DMS114 treated with DMSO at 0.1 percent for 48 hours (cell line): ENCODE data around the gene ZSCAN20.

Source experiments
- DNase-seq: peaks from one replicate; lab custom pipeline; 2025; ENCODE audit not compliant: unreplicated experiment; lab: John Stamatoyannopoulos, UW

The ZSCAN20 gene

DNA sequence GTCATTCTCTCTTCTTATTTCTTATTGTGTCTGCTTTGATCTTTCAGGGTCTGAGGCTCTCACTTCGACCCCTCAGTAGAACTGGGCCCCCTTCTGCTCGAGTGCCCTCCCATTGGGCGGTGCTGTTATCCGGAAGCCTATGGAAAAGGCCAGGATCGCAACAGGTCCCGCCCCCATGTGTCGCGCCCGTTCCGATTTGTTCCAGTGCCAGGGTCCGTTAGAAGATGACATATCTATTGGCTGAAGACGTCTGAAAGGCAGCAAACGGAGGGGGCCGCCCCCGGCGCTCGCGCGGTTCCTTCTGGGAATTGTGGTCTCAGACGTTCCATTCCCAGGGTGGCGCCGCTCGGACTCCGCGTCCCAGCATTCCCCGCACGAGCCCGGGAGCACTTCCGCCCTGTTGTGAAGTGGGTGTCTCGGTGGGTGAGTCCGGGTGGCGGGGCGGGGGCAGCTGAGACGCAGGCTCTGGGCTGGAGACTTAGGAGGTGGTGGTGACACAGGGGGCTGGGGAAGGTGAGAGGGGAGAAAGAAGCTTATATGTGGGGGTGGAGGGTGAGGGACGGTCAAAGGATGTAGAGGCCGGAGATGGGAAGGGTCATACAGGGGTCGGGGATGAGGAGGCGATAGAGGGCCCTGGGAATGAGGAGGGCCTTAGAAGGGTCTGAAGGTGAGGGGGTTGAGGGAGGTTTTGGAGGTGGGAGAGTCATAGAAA, at the start of gene ZSCAN20:
ZSCAN20 (plus strand) TSS at position 377 of the 712 bp plus-strand sequence. CDS start 6,644 bp downstream, outside the sequence.
- peak; percentile 99 for DNase-seq

DNA sequence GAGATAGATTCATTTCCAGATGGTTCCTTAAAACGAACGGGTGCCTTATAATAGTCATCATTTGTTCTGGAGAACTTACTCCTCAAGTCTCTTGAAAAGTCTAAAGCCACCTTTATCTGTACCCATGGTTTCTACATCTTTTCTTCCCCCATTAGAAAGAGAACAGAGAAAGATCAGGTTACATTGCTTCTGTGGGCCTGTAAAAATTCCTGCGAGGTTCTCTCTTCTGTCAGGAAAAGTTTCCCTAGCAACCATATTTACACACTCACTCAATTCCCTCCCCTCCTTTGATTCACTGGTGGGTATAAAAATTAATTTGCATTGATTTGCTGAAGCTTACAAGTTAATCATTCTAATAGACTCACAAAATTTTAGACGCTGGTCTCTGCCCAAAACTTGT, 48.2 kb upstream of the ZSCAN20 start:
- no peak for DNase-seq

DNA sequence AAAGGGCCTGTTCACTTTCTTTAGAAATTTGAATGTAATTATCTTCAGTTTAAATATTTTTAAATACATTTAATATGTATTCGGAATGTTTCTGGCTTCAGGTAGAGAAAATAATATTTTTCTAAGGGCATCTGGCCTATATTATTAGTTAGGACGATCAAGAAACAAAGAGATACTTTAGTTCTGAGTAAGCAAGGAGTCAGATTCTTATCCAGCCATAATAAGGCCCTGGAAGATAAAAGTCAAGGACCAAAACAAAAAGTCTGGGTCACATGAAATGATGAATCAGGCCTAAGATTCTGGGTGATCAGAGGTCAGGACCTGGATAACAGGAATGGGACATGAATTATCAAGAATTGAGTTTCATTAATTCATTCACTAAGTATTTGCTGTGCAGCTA, 47.8 kb upstream of the ZSCAN20 start:
- DNase-seq, result no peak

DNA sequence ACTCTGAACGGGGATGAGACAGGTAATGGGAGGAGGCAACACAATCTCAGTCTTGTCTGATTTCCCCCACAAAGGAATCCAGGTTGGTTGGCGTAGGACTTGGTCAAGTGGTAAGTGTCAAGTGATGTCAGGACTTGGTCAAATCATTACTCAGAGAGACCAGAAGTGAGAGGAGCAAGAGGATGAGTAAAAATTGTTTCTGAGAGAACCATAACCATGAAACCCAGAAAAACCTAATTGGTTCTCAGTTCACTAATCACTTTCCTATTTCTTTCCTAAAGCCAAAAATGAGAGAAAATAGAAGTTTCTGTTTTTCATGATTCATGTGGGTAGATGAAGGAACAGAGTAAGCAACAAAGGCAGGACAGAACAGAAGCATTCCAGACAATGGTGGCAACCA, 46.5 kb upstream of the ZSCAN20 start:
- no peak for DNase-seq

- no peak for DNase-seq
Measured at GRCh38 chr1:33426916-33427315, 45.5 kb upstream of the ZSCAN20 start.

- no peak for DNase-seq
Measured at GRCh38 chr1:33428661-33429060, 43.8 kb upstream of the ZSCAN20 start.

- no peak for DNase-seq
Measured at GRCh38 chr1:33429332-33429731, 43.1 kb upstream of the ZSCAN20 start.

DNA sequence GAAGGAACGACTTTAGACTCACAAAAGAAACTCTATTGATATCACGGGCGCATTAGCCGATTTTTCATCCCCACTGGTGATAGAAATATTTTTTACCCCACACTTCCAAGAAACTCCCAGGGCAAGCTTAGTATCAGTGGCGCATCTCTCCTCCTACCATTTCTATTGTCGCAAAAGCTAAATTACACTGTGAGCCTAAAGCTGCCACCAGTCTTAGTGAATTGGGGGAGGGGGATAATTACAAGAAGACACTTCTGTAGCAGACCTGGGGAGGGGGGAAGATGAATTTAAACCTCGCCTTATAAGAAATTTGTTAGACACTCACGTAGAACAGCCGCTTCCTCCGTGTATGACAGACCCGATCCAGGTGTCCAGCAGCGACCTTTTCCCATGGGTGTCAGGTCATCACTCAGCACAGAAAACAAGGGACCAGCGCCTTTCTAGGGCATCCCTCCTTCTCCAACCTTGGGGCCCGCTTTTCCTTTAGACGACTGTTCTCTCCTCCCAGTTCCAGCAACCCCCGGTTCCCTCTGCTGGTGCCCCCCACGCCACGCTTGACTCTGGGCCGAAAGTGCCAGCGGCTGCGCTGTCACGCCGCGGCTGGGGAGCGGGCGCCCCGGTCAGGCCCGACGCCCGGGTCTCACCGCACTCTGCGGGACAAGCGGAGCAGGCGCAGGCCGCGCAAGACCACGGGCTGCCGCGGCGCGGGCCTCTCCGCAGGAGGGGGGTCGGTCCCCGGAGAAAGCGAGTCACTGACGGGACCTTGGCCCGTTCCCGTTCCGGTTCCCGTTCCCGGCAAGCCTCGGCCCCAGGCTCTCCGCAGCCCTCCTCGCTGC, 42.4 kb upstream of the ZSCAN20 start:
- DNase-seq, result no peak

DNA sequence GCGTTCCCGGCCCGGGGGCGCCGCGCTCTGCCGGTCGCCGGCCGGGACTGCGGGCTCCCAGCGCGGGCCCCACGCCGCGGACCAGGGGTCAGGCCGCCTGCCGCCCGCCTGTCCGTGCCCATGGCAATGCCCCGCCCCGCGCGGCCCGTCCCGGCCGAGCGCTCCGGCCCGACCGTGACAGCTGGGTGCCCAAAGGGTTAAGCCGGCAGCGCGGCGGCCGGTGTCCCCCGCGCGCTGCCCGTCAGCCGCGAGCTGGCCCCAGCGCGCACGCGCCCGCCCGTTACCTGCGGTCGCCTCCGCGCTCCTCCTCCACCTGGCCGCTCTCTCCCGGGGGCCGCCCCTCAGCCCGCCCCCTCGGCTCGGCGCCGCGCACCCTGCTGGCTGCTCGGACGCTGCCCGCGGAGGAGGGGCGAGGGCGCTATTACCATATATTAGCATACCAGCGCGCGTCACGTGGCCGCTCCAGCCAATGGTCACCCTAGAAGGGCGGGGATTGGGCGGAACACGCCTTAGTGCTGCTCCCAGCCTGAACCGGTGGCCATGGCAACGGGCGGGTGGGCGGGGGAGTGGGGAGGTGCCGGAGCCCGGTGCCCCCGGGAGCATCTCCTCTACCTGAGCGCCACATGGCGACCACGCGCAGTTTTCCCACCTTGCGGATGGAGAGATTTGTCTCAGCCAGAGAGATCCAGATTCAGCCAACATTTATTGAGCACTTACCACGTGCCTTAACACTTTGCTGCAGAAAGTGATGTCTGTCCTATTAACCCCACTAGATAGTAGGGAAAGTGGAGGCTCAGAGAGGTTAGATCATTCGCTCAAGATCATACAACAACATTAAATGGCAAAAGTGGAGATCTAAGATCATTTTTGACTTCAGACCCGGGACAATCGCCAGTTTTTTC, 41.5 kb upstream of the ZSCAN20 start, which contains the start of gene PHC2:
PHC2 (minus strand) TSS at position 404 of the 902 bp plus-strand sequence. CDS start 55,556 bp downstream, outside the sequence.
- peak; percentile 92 for DNase-seq

GRCh38 chr1:33433509-33434362, 38.7 kb upstream of the ZSCAN20 start:
- no peak for DNase-seq

DNA sequence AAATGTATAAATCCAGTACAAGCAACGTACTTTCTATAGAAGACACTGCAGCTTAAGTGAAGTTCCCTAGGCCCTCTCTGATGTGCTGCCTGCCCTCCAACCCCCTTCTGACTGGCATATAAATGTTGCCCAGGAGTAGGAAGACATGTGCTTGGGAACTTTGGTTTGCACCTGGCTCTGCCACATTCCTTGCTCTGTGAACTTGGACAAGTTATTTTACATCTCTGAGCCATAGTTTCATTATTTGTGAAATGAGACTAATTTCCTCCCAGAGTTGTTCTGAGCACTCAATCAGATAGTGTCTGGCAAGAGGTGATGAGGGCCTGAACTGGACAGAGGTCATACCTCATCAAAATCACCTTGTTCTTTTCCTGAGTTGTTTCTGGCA, 38.1 kb upstream of the ZSCAN20 start:
- no peak for DNase-seq

DNA sequence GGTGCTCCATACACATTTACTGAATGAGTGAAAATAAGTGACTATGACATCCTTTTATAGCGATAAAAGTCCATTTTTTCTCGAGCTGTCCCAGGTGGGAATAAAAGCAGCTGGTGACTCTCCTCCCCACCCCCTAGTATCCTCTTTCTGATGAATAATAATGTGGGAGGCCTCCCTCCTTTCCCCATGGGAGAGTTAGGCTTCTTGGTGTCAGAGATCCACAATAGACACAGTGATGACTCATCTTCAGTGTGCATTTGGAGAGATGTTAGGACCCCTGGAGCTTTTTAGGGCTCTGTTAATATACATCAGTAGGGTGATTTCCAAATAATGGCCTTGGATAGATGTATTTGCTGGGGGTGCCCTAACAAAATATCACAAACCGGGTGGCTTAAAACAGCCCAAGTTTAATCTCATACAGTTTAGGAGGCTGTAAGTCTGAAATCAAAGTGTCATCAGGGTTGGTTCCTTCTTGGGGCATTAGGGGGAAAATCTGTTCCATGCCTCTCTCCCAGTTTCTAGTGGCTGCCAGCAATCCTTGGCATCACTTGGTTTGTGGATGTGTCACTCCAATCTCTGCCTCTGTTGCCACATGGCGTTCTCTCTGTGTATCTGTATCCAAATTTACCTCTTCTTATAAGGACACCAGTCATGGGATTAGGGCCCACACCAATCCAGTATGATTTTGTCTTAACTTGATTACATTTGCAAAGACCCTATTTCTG, 37.2 kb upstream of the ZSCAN20 start:
- no peak for DNase-seq

DNA sequence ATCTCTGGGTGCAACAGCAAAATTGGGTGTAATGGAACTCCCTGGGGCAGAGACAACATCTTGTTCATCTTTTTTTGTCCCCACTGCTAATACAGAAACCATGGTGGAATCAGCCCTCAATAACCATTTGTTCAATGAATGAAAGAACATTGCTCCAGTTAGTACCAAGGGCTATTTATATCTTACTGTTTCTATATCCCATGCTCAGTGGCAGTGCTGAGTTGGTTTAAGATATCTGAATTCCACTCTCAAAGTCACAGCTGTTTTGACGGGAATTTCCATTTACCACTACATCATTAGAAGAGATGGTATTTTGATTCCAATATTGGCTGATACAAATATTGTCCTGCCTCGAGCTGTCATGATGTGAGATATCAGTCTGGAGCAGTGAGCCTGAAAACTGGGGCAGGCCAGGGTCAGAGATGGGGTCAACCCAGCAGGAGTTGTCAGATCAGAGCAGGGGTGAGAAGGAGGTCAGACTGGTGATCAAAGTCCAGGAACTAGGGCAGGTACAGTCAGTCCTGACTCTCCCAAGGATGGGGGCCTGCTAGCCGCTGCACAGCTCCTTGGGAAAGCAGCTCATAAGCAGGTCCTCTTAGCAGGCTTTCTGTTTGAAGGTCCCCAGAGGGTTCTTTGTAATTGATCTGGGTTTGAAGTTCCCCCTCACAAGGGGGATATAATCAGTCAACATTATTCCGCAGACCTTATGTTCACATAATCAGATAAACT, 35.7 kb upstream of the ZSCAN20 start:
- DNase-seq, result no peak

DNA sequence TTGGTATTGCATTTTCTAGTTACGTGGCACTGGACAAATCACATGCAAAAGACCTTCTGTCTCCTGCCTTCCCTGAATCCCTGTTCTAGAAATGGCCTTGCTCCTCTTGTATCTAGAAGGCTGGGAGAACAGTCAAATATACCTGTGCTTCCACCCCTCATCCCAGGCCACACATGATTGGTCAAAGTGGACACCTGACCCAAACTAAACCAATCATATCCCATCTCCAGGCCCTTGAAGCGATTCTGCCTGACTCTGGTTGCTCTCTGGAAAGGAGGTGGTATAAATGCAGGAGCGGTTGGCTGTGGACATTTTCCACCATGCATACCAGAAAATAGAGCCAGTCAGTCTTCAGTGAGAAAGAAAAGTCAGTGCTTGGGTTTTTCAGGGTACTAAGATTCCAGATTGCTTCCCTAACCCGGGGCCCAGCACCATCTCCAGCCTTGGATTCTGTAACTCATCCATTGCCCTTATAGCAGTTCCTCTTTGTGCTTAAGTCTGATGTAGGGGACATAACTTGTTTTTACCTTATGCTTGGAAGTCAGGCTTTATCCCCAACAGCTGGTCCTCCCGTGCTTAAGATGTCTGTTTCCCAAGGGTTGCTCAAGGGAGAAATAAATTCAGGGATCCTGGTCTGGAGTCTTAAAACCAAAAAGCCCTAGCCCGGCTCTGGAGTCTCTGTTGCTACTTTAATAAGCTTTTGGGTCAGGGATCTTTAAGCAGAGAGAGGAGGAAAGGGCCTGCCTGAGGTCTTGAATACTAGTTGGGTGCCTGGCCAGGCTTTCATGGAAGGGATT, 33.9 kb upstream of the ZSCAN20 start:
- no peak for DNase-seq

- no peak for DNase-seq
Measured at GRCh38 chr1:33439662-33440061, 32.8 kb upstream of the ZSCAN20 start.

GRCh38 chr1:33441088-33441745, 31.2 kb upstream of the ZSCAN20 start:
- no peak for DNase-seq

DNA sequence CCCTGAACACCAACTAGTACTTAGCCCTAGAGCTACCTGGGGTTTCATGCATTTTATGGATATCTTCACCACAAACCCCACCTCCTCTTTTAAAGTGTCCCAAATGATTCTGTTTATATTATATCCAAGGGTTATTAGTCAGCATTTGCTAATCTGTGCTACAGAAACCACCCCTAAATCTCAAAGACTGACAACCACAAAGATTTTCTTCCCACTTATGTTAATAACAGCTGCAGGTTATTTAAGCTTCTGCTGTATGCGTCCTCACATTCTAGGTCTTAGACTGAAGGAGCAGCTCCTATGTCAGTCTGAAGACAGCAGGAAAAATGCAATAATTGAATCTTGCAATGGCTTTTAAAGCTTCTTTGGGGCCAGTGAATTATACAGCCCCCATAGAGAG, 30.3 kb upstream of the ZSCAN20 start:
- DNase-seq, result no peak
